T-helper 17 cell (primary cell): ENCODE data around the gene GNG13. TPM values are rescaled to one million over a fixed set of nuclear protein-coding genes. Genes with fewer than 3 reads are reported as not detected.
A peak's percentile ranks its signal among the peaks of the same experiment; 100 is the strongest.

ENCODE experiments used
- ATAC-seq: fragments of 150-1000 bp; cut with Tn5 transposase; 2 replicates; pipeline ENCODE4 v1.10.0; 2021; ENCODE audit warnings: mild to moderate bottlenecking, moderate library complexity
- DNase-seq, 3 donors: peaks; one replicate each; pipeline versions ENCODE4 v3.0.0 to v3.0.0-alpha.2; 2020 to 2021
- H3K9me3 ChIP-seq: one replicate; pipeline ENCODE4 v1.7.0; 2013; ENCODE audit warnings: low read length, mild to moderate bottlenecking; ENCODE audit not compliant: control insufficient read depth, poor library complexity, severe bottlenecking
- H3K27ac Mint-ChIP-seq: one replicate; pipeline ENCODE4 v1.8.0; 2022; ENCODE audit warnings: mild to moderate bottlenecking, moderate library complexity, mixed read lengths
- H3K27me3 Mint-ChIP-seq: one replicate; pipeline ENCODE4 v1.8.0; 2022; ENCODE audit warnings: mixed read lengths
- H3K36me3 Mint-ChIP-seq: one replicate; pipeline ENCODE4 v1.8.0; 2022; ENCODE audit warnings: low read depth, mixed read lengths
- H3K4me1 Mint-ChIP-seq: one replicate; pipeline ENCODE4 v1.8.0; 2022; ENCODE audit warnings: mild to moderate bottlenecking, mixed read lengths
- H3K4me3 Mint-ChIP-seq: one replicate; pipeline ENCODE4 v1.8.0; 2022; ENCODE audit warnings: mild to moderate bottlenecking, moderate library complexity, mixed read lengths
- total RNA-seq, 4 donors: library from RNA in 2 of 4; stranded (reverse) in 2 of 4; gene quantifications; one replicate each; pipeline ENCODE4 v1.2.3 and lab custom pipeline; 2022 to 2026

The GNG13 gene
- total RNA-seq, result not detected
- 0 reads per million in 2 donors for total RNA-seq (lab: John Stamatoyannopoulos, UW)

- no peaks in the 10 kb centered on the region for H3K9me3 ChIP-seq
- no peak within 1 kb of the TSS for H3K4me3 Mint-ChIP-seq
- H3K4me1 Mint-ChIP-seq, result peaks cover 2% of the 10 kb centered on the region
- H3K36me3 Mint-ChIP-seq, result peaks cover 2% of the 10 kb centered on the region
- no peak for ATAC-seq
- H3K27me3 Mint-ChIP-seq, result peaks cover 15% of the 10 kb centered on the region
- H3K27ac Mint-ChIP-seq, result no peak within 1 kb of the TSS
- no peak for DNase-seq
Measured at GRCh38 chr16:799948-800833, at the start of gene GNG13. GNG13 (minus strand) TSS chr16:800734; CDS start chr16:799077, 1,657 bp downstream.

GRCh38 chr16:848510-849253 lies 48.1 kb upstream of the GNG13 start:
- H3K9me3 ChIP-seq, result no peaks in the 10 kb centered on the region
- no peak for DNase-seq
- ATAC-seq, result no peak
- Mint-ChIP-seq H3K27ac (no peak overlapping the region), H3K36me3 (no peaks in the 10 kb centered on the region), H3K4me1 (peaks cover 4% of the 10 kb centered on the region), H3K4me3 (no peak overlapping the region), H3K27me3 (no peaks in the 10 kb centered on the region)

DNA sequence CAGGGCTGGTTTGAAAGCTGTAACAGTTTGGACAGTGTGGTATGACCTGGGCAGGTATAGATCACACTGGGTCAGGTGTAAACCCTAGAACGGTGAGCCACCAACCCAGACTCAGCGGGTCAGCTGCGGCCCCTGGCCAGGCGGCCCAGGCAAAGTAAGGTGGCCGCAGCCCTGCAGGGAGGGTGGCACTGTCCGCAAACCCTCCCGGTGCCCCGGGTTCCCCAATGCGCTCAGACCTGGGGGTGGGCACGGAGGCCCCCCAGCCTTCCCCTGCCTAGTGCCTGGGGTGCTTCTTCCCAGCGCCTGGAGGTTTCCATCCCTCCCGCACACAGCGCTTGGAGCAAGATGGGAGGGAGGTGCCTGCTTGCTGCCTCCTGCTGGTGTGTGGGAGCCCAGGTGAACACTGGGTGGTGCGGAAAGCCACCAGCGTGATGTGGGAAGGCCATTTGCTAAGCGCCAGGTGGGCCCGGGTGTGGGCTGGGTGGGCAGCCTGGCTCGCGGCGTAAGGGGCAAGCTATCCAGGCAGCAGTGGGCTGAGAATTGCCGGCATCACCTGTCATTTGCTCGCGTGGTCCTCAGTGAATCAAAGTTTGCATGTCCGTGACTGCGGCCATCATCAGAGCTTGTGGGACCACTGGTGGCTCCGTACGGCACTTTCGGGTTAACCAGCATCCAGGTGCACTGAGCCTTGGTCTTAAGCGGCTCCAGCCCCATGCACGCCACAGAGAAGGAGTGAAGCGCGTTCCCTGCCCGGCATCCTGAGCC lies 47.3 kb upstream of the GNG13 start:
- no peak for ATAC-seq
- Mint-ChIP-seq H3K27me3 (no peaks in the 10 kb centered on the region), H3K4me3 (no peak overlapping the region), H3K4me1 (no peaks in the 10 kb centered on the region), H3K36me3 (no peaks in the 10 kb centered on the region), H3K27ac (no peak overlapping the region)
- DNase-seq, result no peak
- no peaks in the 10 kb centered on the region for H3K9me3 ChIP-seq

- H3K4me3 Mint-ChIP-seq, result peak overlapping the region; percentile 34
- H3K36me3 Mint-ChIP-seq, result no peaks in the 10 kb centered on the region
- no peak overlapping the region for H3K27ac Mint-ChIP-seq
- ATAC-seq (no peak), DNase-seq (no peak)
- H3K9me3 ChIP-seq, result no peaks in the 10 kb centered on the region
- no peaks in the 10 kb centered on the region for H3K4me1 Mint-ChIP-seq
- H3K27me3 Mint-ChIP-seq, result no peaks in the 10 kb centered on the region
Measured at GRCh38 chr16:847151-847550, 46.6 kb upstream of the GNG13 start.

DNA sequence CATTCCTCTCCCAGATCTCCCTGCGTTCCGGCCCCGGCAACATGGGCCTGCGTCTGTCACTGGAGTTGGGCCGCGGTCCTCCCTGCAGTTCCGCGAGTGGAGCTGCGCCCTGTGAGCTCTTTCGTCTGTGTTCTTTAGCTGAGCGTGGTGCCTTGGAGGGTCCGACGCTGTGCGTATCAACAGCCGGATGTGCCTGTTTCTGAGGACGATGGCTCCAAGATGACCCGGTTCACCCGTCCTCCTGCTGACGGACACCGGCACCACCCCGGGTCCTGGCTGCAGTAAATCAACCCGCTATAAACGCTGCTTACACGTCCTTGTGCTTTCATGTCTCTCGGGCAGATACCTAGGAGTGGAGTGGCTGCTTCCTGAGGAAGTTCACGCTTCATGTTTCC lies 44.8 kb upstream of the GNG13 start:
- DNase-seq, result no peak
- H3K9me3 ChIP-seq, result no peaks in the 10 kb centered on the region
- ATAC-seq, result no peak
- Mint-ChIP-seq H3K27ac (no peak overlapping the region), H3K36me3 (no peaks in the 10 kb centered on the region), H3K4me3 (no peak overlapping the region), H3K4me1 (no peaks in the 10 kb centered on the region), H3K27me3 (no peaks in the 10 kb centered on the region)

DNA sequence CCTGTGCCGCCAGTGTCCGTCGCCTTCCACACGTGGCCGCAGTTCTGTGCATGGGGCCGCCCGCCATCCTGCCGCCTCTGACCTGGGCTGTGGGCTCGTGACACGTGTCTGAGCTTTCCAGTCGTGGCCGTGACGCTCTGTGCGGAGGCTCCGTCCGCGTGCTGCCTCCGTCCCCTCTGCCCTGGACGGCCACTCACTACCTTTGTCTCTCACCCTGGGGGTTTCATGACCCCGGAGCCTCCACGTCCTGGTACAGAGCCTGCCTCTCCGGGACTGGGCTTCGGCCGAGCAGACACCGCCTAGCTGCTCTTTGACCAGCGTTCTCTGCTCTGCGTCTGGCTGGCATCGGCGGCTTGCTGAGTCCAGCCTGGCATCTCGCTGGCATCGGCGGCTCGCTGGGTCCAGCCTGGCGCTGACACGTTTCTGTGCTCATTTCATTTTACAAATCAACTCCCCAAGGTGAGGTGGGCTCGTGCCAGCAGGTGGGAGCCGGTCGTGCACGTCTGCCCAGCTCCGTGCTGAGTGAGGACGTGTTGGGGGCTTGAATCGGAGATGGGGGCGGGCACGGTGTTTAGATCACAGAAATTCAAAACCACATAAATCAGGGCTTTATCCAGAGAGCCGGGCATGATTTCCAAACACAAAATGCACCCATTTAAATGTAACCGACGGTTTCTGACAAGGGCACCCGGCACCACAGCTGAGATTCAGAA lies 44.3 kb upstream of the GNG13 start:
- H3K4me3 Mint-ChIP-seq, result no peak overlapping the region
- H3K9me3 ChIP-seq, result no peaks in the 10 kb centered on the region
- DNase-seq (no peak), ATAC-seq (no peak)
- H3K4me1 Mint-ChIP-seq, result no peaks in the 10 kb centered on the region
- no peaks in the 10 kb centered on the region for H3K36me3 Mint-ChIP-seq
- H3K27ac Mint-ChIP-seq, result no peak overlapping the region
- no peaks in the 10 kb centered on the region for H3K27me3 Mint-ChIP-seq

- no peaks in the 10 kb centered on the region for H3K36me3 Mint-ChIP-seq
- no peak overlapping the region for H3K4me3 Mint-ChIP-seq
- no peak for ATAC-seq
- H3K9me3 ChIP-seq, result no peaks in the 10 kb centered on the region
- DNase-seq, result no peak
- H3K4me1 Mint-ChIP-seq, result no peaks in the 10 kb centered on the region
- no peak overlapping the region for H3K27ac Mint-ChIP-seq
- H3K27me3 Mint-ChIP-seq, result no peaks in the 10 kb centered on the region
Measured at GRCh38 chr16:843771-844170, 43.2 kb upstream of the GNG13 start.

- no peak for DNase-seq
- Mint-ChIP-seq H3K36me3 (no peaks in the 10 kb centered on the region), H3K4me3 (no peak overlapping the region), H3K27ac (no peak overlapping the region), H3K27me3 (no peaks in the 10 kb centered on the region), H3K4me1 (no peaks in the 10 kb centered on the region)
- no peaks in the 10 kb centered on the region for H3K9me3 ChIP-seq
- ATAC-seq, result no peak
Measured at GRCh38 chr16:842711-843560, 42.4 kb upstream of the GNG13 start.

DNA sequence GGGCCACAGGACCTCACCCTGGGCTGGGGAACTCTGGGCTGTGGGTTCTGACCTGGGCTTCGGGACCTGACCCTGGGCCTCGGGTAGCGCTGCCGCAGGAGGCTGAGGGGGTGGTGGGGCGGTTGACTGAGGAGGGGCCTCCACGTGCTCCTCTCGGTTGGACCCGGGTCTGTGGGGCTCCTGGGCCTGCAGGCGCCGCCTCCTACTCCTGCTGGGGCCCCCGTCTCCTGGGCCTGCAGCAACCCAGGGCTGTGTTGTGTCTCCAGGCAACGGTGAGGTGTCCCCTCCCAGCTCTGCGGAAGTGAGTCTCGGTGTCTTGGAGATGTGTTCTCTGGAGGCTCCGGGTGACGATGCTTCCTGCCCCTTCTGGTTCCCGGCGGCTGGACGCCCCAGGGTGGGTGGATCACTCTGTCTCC lies 41.5 kb upstream of the GNG13 start:
- no peak for DNase-seq
- ATAC-seq, result no peak

GRCh38 chr16:841455-842060 lies 41.0 kb upstream of the GNG13 start:
- DNase-seq (no peak), ATAC-seq (no peak)
- H3K9me3 ChIP-seq, result no peaks in the 10 kb centered on the region
- H3K27ac Mint-ChIP-seq, result no peak overlapping the region
- no peak overlapping the region for H3K4me3 Mint-ChIP-seq
- H3K27me3 Mint-ChIP-seq, result no peaks in the 10 kb centered on the region
- H3K36me3 Mint-ChIP-seq, result peaks cover 3% of the 10 kb centered on the region
- no peaks in the 10 kb centered on the region for H3K4me1 Mint-ChIP-seq

More for the DNA sequence above, 41.5 kb upstream of the GNG13 start:
- no peaks in the 10 kb centered on the region for H3K27me3 Mint-ChIP-seq
- peak overlapping the region; percentile 39 for H3K4me3 Mint-ChIP-seq
- H3K27ac Mint-ChIP-seq, result no peak overlapping the region
- H3K36me3 Mint-ChIP-seq, result peaks cover under 1% of the 10 kb centered on the region
- no peaks in the 10 kb centered on the region for H3K9me3 ChIP-seq
- no peaks in the 10 kb centered on the region for H3K4me1 Mint-ChIP-seq

DNA sequence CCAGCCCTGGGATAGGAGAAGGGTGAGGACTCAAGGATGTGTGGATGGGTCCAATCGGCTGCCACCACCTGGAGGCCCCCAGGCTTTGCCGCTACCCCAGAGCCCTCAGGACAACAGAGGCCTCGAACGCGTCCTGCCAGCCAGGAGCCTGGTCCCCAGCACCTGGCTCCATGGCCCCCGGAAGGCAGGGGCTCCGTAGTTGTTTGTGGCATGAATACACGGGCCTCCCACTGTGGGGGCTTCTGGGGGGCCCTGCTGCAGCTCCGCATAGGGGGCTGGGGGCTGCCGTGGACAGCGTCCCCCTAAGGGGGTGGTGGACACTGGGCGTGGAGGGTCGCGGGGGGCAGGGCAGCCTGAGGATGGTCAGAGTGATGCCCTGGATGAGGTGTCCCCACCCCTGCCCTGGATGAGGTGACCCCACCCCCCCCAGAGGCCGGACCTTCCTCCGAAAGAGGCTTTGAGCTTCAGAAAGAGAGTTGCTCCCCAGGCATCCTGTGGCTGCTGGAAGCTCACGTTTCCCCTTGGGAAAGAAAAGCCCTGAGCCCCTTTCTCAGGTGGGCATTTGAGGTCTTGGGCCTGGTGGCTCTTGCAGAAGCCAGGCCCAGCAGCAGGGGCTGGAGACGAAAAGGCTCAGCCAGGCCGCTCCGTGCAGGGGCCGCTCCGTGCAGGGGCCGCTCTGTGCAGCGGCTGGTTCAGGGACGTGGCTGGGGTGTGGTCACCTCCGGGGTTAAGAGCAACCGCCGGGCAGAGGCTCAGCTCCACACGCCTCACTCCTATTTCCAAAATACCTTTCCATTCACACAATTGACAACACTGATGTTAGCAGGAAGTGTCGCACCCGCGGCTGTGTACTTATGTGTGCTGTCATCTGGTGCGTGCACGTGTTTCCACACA lies 40.3 kb upstream of the GNG13 start:
- no peaks in the 10 kb centered on the region for H3K9me3 ChIP-seq
- Mint-ChIP-seq H3K27ac (no peak overlapping the region), H3K27me3 (no peaks in the 10 kb centered on the region), H3K4me1 (no peaks in the 10 kb centered on the region), H3K36me3 (peaks cover 3% of the 10 kb centered on the region), H3K4me3 (no peak overlapping the region)
- ATAC-seq (no peak), DNase-seq (no peak)
